ENCODE measurements around the gene DNAJB14. TPM values are rescaled to one million over a fixed set of nuclear protein-coding genes. Genes with fewer than 3 reads are reported as not detected.

The DNAJB14 gene
- total and polyA plus RNA-seq, 2 of the 13 experiments (the other 11 are each of a cell fraction or from before 2014, with no cell fraction given) = 9.1 to 38.1 TPM

DNA sequence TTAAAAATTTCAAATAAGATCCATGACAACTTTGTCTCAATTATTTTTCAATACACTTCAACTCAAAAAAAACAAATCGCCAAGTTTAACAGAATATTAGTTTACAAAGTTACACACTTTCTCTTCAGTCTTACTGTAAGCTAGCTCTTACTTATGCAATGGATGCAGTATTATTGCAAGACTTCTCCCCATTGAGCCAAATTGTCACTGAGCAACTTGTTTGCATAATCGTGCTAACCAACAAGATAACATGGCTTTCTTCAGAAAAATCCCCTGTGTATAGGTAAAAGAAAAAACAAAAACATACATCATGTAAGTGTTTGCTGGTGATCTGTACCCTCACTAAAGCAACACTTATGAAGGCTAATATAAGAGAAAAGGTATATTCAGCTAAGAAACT, 18.9 kb downstream of the DNAJB14 start (continued):
- no peak for TF ChIP-seq POLR2G (IDR thresholded peaks at IDR 0.05; ENCODE audit: low read depth, low read length)

DNA sequence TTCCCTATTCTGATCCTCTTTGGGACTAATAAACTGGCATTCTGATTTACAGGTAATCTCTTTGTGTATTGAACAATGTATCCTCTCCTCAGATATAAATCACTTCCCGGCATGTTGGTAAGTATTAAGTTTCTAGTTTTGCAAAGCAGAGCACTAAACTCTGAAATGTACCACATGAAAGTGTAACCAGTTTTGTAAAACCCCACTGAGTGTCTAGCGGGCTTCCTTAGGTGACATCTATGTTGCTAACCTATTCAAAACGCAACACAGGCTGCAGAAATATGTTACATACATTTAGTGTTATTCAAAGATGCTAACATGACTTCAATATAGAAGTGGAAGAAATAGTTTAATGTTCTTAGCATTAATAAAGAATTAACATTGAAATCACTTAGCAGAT, 25.2 kb downstream of the DNAJB14 start:
- Histone ChIP-seq H4K20me1 (ENCODE audit: insufficient read depth, low read length) (no peaks in the 10 kb centered on the region), H3K79me2 (ENCODE audit: insufficient read depth, low read length) (no peaks in the 10 kb centered on the region), H3K9me3 (ENCODE audit: low read length) (no peaks in the 10 kb centered on the region), H3K36me3 (replicated peaks in 1 of 2; ENCODE audit: control insufficient read depth in 1 of 2, insufficient read depth in 2 of 2, low read length in 2 of 2) (peaks cover 3 to 5% of the 10 kb centered on the region in 2 experiments; a peak in 3 of 5 replicates), H3K4me1 (ENCODE audit: insufficient read depth, low read length) (no peaks in the 10 kb centered on the region), H3K4me3 (replicated peaks in 1 of 3; ENCODE audit: insufficient read depth in 1 of 3, low read depth in 2 of 3, low read length in 3 of 3) (no peak overlapping the region), H3K9ac (ENCODE audit: insufficient read depth, low read depth, low read length) (no peak overlapping the region), H3K4me2 (ENCODE audit: low read depth, low read length) (no peak overlapping the region), H3K27me3 (ENCODE audit: control insufficient read depth in 1 of 2, insufficient read depth in 2 of 2, low read length in 2 of 2) (no peaks in the 10 kb centered on the region), H3K27ac (ENCODE audit: extremely low read length, insufficient read depth, low read length) (no peak overlapping the region), H2AFZ (ENCODE audit: low read length) (no peak overlapping the region)
- FAIRE-seq = no peak
- BruUV-seq (replicated peaks) = no TSS peak
- 98% methylated on average over 3 of the region's 3 CpGs for WGBS (ENCODE audit: low lambda C conversion rate)
- CTCF ChIA-PET (ENCODE audit: low intra/inter-chr PET ratio, low total read pairs) = no interaction called here
- intact Hi-C loops (cut with micrococcal nuclease; ENCODE audit: unreplicated experiment) (no loop called here), in situ Hi-C loops (cut with HindIII; ENCODE audit: extremely low pct_ligation_motif_present, low pct_unique_long_range_greater_than_20kb) (no loop called here)
- TF ChIP-seq LCORL (IDR thresholded peaks at IDR 0.05) = no peak
- TF ChIP-seq LCORL (CRISPR knock-in tag; IDR thresholded peaks at IDR 0.05) = no peak
- no peak for TF ChIP-seq ZC3H4 (CRISPR knock-in tag; IDR thresholded peaks at IDR 0.05; ENCODE audit: borderline replicate concordance)
- no peak for TF ChIP-seq MIER2 (CRISPR knock-in tag; IDR thresholded peaks at IDR 0.05)
- no peak for TF ChIP-seq ZFP62 (CRISPR knock-in tag; IDR thresholded peaks at IDR 0.05)
- no peak for TF ChIP-seq JDP2 (CRISPR knock-in tag; IDR thresholded peaks at IDR 0.05; ENCODE audit: borderline replicate concordance)
- TF ChIP-seq TGIF2 (CRISPR knock-in tag; IDR thresholded peaks at IDR 0.05) = no peak
- TF ChIP-seq, protein P1, sequence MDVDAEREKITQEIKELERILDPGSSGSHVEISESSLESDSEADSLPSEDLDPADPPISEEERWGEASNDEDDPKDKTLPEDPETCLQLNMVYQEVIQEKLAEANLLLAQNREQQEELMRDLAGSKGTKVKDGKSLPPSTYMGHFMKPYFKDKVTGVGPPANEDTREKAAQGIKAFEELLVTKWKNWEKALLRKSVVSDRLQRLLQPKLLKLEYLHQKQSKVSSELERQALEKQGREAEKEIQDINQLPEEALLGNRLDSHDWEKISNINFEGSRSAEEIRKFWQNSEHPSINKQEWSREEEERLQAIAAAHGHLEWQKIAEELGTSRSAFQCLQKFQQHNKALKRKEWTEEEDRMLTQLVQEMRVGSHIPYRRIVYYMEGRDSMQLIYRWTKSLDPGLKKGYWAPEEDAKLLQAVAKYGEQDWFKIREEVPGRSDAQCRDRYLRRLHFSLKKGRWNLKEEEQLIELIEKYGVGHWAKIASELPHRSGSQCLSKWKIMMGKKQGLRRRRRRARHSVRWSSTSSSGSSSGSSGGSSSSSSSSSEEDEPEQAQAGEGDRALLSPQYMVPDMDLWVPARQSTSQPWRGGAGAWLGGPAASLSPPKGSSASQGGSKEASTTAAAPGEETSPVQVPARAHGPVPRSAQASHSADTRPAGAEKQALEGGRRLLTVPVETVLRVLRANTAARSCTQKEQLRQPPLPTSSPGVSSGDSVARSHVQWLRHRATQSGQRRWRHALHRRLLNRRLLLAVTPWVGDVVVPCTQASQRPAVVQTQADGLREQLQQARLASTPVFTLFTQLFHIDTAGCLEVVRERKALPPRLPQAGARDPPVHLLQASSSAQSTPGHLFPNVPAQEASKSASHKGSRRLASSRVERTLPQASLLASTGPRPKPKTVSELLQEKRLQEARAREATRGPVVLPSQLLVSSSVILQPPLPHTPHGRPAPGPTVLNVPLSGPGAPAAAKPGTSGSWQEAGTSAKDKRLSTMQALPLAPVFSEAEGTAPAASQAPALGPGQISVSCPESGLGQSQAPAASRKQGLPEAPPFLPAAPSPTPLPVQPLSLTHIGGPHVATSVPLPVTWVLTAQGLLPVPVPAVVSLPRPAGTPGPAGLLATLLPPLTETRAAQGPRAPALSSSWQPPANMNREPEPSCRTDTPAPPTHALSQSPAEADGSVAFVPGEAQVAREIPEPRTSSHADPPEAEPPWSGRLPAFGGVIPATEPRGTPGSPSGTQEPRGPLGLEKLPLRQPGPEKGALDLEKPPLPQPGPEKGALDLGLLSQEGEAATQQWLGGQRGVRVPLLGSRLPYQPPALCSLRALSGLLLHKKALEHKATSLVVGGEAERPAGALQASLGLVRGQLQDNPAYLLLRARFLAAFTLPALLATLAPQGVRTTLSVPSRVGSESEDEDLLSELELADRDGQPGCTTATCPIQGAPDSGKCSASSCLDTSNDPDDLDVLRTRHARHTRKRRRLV (CRISPR knock-in tag; IDR thresholded peaks at IDR 0.05) = no peak
- no peak for TF ChIP-seq POLR2G (IDR thresholded peaks at IDR 0.05; ENCODE audit: low read depth, low read length)
- TF ChIP-seq RBM39 (IDR thresholded peaks at IDR 0.05; ENCODE audit: low read depth, low read length, poor library complexity, severe bottlenecking) = no peak
- TF ChIP-seq, protein P2, sequence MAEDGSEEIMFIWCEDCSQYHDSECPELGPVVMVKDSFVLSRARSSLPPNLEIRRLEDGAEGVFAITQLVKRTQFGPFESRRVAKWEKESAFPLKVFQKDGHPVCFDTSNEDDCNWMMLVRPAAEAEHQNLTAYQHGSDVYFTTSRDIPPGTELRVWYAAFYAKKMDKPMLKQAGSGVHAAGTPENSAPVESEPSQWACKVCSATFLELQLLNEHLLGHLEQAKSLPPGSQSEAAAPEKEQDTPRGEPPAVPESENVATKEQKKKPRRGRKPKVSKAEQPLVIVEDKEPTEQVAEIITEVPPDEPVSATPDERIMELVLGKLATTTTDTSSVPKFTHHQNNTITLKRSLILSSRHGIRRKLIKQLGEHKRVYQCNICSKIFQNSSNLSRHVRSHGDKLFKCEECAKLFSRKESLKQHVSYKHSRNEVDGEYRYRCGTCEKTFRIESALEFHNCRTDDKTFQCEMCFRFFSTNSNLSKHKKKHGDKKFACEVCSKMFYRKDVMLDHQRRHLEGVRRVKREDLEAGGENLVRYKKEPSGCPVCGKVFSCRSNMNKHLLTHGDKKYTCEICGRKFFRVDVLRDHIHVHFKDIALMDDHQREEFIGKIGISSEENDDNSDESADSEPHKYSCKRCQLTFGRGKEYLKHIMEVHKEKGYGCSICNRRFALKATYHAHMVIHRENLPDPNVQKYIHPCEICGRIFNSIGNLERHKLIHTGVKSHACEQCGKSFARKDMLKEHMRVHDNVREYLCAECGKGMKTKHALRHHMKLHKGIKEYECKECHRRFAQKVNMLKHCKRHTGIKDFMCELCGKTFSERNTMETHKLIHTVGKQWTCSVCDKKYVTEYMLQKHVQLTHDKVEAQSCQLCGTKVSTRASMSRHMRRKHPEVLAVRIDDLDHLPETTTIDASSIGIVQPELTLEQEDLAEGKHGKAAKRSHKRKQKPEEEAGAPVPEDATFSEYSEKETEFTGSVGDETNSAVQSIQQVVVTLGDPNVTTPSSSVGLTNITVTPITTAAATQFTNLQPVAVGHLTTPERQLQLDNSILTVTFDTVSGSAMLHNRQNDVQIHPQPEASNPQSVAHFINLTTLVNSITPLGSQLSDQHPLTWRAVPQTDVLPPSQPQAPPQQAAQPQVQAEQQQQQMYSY (CRISPR knock-in tag; IDR thresholded peaks at IDR 0.05) = no peak
- DNase-seq (ENCODE audit: low spot score) = no peak
- POLR2A ChIA-PET = no interaction called here
- ATAC-seq = no peak

Data from HepG2 (cell line).